ENCODE measurements around the gene CDC42BPB. TPM values are rescaled to one million over a fixed set of nuclear protein-coding genes. Genes with fewer than 3 reads are reported as not detected.

Gene CDC42BPB
- total RNA-seq, 1 experiment from 2014 or later = 82.7 TPM

DNA sequence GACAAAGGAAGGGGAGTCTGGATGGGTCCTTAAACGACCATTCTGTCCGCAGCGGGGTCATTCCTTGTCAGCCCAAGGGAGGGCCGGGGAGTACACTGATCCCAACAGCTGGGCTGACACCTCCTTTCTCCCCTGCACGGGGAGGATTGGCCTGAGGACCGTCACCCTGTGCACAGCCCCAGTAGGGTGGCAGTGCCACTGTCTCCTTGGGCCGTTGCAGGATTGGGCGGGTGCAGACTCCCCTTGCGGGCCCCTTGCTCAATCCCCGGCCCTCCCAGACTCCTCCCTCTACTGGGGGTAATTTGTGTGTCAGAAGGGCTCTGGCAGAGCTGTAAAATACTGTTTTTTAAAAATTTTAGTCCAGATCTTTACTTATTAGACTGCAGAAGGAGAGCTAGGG is 147.4 kb downstream of the CDC42BPB start:
- intact Hi-C loops (cut with micrococcal nuclease) = no loop called here
- CTCF ChIA-PET = no interaction called here
- H3K27ac Mint-ChIP-seq (ENCODE audit: low read depth, unreplicated experiment) = no peak overlapping the region
- H3K4me3 Mint-ChIP-seq (ENCODE audit: unreplicated experiment) = no peak overlapping the region
- no TSS peak for BruUV-seq (replicated peaks)
- no peaks in the 10 kb centered on the region for H3K27me3 Mint-ChIP-seq (ENCODE audit: insufficient read depth, unreplicated experiment)
- no peaks in the 10 kb centered on the region for H3K4me1 Mint-ChIP-seq (ENCODE audit: insufficient read depth, unreplicated experiment)
- POLR2A ChIA-PET = no interaction called here
- H3K36me3 Mint-ChIP-seq (ENCODE audit: insufficient read depth, unreplicated experiment) = peaks cover 30% of the 10 kb centered on the region
- TF ChIP-seq, protein P1, sequence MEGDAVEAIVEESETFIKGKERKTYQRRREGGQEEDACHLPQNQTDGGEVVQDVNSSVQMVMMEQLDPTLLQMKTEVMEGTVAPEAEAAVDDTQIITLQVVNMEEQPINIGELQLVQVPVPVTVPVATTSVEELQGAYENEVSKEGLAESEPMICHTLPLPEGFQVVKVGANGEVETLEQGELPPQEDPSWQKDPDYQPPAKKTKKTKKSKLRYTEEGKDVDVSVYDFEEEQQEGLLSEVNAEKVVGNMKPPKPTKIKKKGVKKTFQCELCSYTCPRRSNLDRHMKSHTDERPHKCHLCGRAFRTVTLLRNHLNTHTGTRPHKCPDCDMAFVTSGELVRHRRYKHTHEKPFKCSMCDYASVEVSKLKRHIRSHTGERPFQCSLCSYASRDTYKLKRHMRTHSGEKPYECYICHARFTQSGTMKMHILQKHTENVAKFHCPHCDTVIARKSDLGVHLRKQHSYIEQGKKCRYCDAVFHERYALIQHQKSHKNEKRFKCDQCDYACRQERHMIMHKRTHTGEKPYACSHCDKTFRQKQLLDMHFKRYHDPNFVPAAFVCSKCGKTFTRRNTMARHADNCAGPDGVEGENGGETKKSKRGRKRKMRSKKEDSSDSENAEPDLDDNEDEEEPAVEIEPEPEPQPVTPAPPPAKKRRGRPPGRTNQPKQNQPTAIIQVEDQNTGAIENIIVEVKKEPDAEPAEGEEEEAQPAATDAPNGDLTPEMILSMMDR (IDR thresholded peaks at IDR 0.05; ENCODE audit: unreplicated experiment) = no peak
- no peak for DNase-seq (ENCODE audit: unreplicated experiment)
- H3K9me3 Mint-ChIP-seq (ENCODE audit: unreplicated experiment) = no peaks in the 10 kb centered on the region

GRCh38 chr14:102909462-102909861 is 147.9 kb downstream of the CDC42BPB start:
- Mint-ChIP-seq H3K27me3 (ENCODE audit: insufficient read depth, unreplicated experiment) (no peaks in the 10 kb centered on the region), H3K4me3 (ENCODE audit: unreplicated experiment) (no peak overlapping the region), H3K27ac (ENCODE audit: low read depth, unreplicated experiment) (no peak overlapping the region), H3K36me3 (ENCODE audit: insufficient read depth, unreplicated experiment) (peaks cover 31% of the 10 kb centered on the region), H3K9me3 (ENCODE audit: unreplicated experiment) (no peaks in the 10 kb centered on the region), H3K4me1 (ENCODE audit: insufficient read depth, unreplicated experiment) (no peaks in the 10 kb centered on the region)
- ChIA-PET CTCF (no interaction called here), POLR2A (no interaction called here)
- DNase-seq (ENCODE audit: unreplicated experiment) = no peak
- TF ChIP-seq, protein P1 (IDR thresholded peaks at IDR 0.05; ENCODE audit: unreplicated experiment) = no peak
- no TSS peak for BruUV-seq (replicated peaks)
- intact Hi-C loops (cut with micrococcal nuclease) = no loop called here

DNA sequence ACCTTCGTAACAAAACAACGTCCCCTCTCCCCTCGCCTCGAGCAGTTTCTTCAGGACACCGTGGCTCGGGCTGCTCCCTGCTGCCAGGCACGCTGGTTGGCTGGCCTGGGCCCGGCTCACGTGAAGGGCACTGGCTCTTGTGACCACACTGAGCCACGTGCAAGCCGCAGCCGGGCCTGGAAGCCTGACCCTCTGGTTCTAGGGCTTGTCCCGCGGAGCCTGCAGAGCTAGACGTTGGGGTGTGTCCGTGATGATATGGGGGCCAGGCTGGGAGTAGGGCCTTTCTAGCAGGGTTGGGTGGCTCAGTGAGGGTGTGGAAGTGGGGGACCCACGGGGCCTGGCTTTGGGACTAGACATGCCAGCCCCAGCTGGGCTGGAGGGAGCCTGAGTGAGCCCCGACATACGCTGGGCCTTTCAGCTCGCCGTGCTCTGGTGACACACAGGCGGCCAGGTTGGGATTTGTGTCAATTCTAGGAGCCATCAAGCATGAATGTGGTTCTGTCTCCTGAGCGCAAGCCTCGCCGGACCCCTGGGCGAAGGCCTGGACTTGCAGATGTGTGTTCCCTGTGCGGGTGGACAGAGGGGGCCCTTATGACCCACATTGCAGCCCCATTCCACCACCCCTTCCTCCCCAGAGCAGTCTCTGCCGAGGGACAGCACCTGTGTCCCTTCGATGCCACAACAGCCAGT is 148.4 kb downstream of the CDC42BPB start:
- Mint-ChIP-seq H3K9me3 (ENCODE audit: unreplicated experiment) (no peaks in the 10 kb centered on the region), H3K4me1 (ENCODE audit: insufficient read depth, unreplicated experiment) (no peaks in the 10 kb centered on the region), H3K4me3 (ENCODE audit: unreplicated experiment) (no peak overlapping the region), H3K27me3 (ENCODE audit: insufficient read depth, unreplicated experiment) (no peaks in the 10 kb centered on the region), H3K36me3 (ENCODE audit: insufficient read depth, unreplicated experiment) (peaks cover 33% of the 10 kb centered on the region), H3K27ac (ENCODE audit: low read depth, unreplicated experiment) (no peak overlapping the region)
- DNase-seq (ENCODE audit: unreplicated experiment) = no peak
- ChIA-PET POLR2A (no interaction called here), CTCF (no interaction called here)
- BruUV-seq (replicated peaks) = no TSS peak
- intact Hi-C loops (cut with micrococcal nuclease) = no loop called here
- TF ChIP-seq, protein P1 (IDR thresholded peaks at IDR 0.05; ENCODE audit: unreplicated experiment) = no peak

DNA sequence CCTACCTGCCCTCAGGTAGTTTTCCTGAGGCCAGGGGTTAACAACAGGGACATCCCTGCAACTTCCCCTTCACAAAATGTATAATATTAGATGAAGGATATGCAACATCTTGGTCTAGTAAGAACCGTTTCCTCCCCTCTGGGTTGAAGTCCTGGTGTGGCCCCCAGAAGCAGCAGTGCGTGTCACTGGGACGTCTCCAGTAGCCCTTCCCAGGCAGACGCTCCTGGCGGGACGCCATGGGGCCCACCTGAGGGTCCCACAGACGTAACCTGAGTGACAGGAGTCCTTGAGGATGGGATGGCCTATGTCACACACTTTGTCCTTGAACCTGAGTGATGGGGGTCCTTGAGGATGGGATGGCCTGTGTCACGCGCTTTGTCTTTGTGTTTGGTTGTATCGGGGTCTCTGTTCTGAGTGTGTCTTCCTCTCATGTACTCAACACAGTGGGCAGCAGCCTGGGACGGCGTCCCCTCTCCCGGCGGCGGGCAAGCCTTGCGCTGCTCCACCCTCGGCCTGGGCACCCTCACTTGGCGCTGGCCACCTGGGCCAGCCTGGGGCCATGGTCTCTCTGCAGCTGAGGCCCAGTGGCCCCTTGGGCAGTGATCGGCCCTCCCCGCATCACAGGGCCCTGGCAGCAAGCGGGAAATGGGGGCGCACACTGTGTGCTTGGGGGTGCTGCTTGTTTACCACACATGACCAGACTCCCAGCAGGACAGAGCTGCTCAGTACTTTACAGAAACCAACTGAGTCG is 149.2 kb downstream of the CDC42BPB start:
- no peak overlapping the region for H3K4me3 Mint-ChIP-seq (ENCODE audit: unreplicated experiment)
- H3K9me3 Mint-ChIP-seq (ENCODE audit: unreplicated experiment) = no peaks in the 10 kb centered on the region
- no peak for DNase-seq (ENCODE audit: unreplicated experiment)
- ChIA-PET POLR2A (no interaction called here), CTCF (interaction anchor here (0.6 kb wide), 1 partner anchor 417 kb away, joined by 3 read pairs; no protein-coding TSS in a partner anchor)
- no peak overlapping the region for H3K27ac Mint-ChIP-seq (ENCODE audit: low read depth, unreplicated experiment)
- H3K36me3 Mint-ChIP-seq (ENCODE audit: insufficient read depth, unreplicated experiment) = peaks cover 31% of the 10 kb centered on the region
- BruUV-seq (replicated peaks) = no TSS peak
- H3K4me1 Mint-ChIP-seq (ENCODE audit: insufficient read depth, unreplicated experiment) = no peaks in the 10 kb centered on the region
- H3K27me3 Mint-ChIP-seq (ENCODE audit: insufficient read depth, unreplicated experiment) = no peaks in the 10 kb centered on the region
- TF ChIP-seq, protein P1 (IDR thresholded peaks at IDR 0.05; ENCODE audit: unreplicated experiment) = no peak
- intact Hi-C loops (cut with micrococcal nuclease) = no loop called here

Measured in MCF 10A (cell line).